Neural cell (in vitro differentiated cells): ENCODE data around the gene SMAD2. TPM values are rescaled to one million over a fixed set of nuclear protein-coding genes. Genes with fewer than 3 reads are reported as not detected.
"Not testable (repeated sequence)": the region's sequence is repeated elsewhere in the genome, so short reads cannot be mapped to it uniquely, and the experiment has no call there.

Source experiments
- H2AFZ ChIP-seq: fragments of 200-600, 300-800 bp; sonication (generic), shearing (Covaris generic); 2 replicates; pipeline ENCODE4 v1.6.0; 2014; ENCODE audit warnings: low read depth, mild to moderate bottlenecking, antibody characterized with exemption, low read length, moderate library complexity
- H3F3A ChIP-seq: fragments of 200-600 bp; shearing (Covaris generic); 2 replicates; pipeline ENCODE4 v1.6.1; 2016; ENCODE audit warnings: mild to moderate bottlenecking, moderate library complexity, mixed read lengths, antibody characterized with exemption, low read length; ENCODE audit not compliant: insufficient read depth, poor library complexity, severe bottlenecking
- H3K27ac ChIP-seq: fragments of 200-600, 300-800 bp; sonication (generic), shearing (Covaris generic); 2 replicates; pipeline ENCODE4 v1.5.1; 2014; ENCODE audit warnings: mild to moderate bottlenecking, low read length, moderate library complexity
- H3K27me3 ChIP-seq: fragments of 300-800, 200-600 bp; sonication (generic), shearing (Covaris generic); 2 replicates; pipeline ENCODE4 v1.6.0; 2014; ENCODE audit warnings: mild to moderate bottlenecking, low read depth, low read length, moderate library complexity; ENCODE audit not compliant: insufficient read depth
- H3K36me3 ChIP-seq: fragments of 300-800, 200-600 bp; sonication (generic), shearing (Covaris generic); 2 replicates; pipeline ENCODE4 v1.5.1; 2014; ENCODE audit warnings: mild to moderate bottlenecking, antibody characterized with exemption, low read length, moderate library complexity; ENCODE audit not compliant: insufficient read depth
- H3K4me2 ChIP-seq: fragments of 300-800, 200-600 bp; sonication (generic), shearing (Covaris generic); 2 replicates; pipeline ENCODE4 v1.6.0; 2014; ENCODE audit warnings: mild to moderate bottlenecking, low read length
- H3K4me3 ChIP-seq: fragments of 300-800, 200-600 bp; sonication (generic), shearing (Covaris generic); 2 replicates; pipeline ENCODE4 v1.5.1; 2014; ENCODE audit warnings: mild to moderate bottlenecking, low read length, moderate library complexity
- H3K79me2 ChIP-seq: fragments of 200-600 bp; shearing (Covaris generic); replicated peaks from 2 replicates; pipeline ENCODE4 v1.6.0; 2014; ENCODE audit warnings: mild to moderate bottlenecking, low read length, moderate library complexity; ENCODE audit not compliant: insufficient read depth
- H3K9ac ChIP-seq: fragments of 300-800, 200-600 bp; sonication (generic), shearing (Covaris generic); 2 replicates; pipeline ENCODE4 v1.6.1; 2016; ENCODE audit warnings: mild to moderate bottlenecking, low read length, mixed read lengths
- H3K9me2 ChIP-seq: fragments of 200-600 bp; shearing (Covaris generic); 2 replicates; pipeline ENCODE4 v1.6.1; 2016; ENCODE audit warnings: mild to moderate bottlenecking, low read length, mixed read lengths; ENCODE audit not compliant: insufficient read depth
- H3K9me3 ChIP-seq: fragments of 200-600, 300-800 bp; sonication (generic), shearing (Covaris generic); 2 replicates; pipeline ENCODE4 v1.6.1; 2016; ENCODE audit warnings: mild to moderate bottlenecking, mixed run types, low read length, moderate library complexity, mixed read lengths
- H4K20me1 ChIP-seq: fragments of 200-600 bp; shearing (Covaris generic); 2 replicates; pipeline ENCODE4 v1.6.1; 2016; ENCODE audit warnings: mild to moderate bottlenecking, mixed run types; ENCODE audit not compliant: insufficient read depth
- EP300 ChIP-seq: fragments of 450-650 bp; conservative IDR thresholded peaks from 2 replicates; pipeline ENCODE4 v1.6.1; 2014; ENCODE audit warnings: antibody characterized with exemption, mild to moderate bottlenecking, moderate library complexity; ENCODE audit not compliant: poor library complexity, severe bottlenecking
- EZH2 ChIP-seq: fragments of 200-600, 300-800 bp; shearing (Covaris generic), sonication (generic); IDR thresholded peaks from 2 replicates; pipeline ENCODE4 v1.6.1; 2014; ENCODE audit warnings: antibody characterized with exemption, low read length, borderline replicate concordance, mild to moderate bottlenecking; ENCODE audit not compliant: insufficient read depth, poor library complexity, severe bottlenecking
- MXI1 ChIP-seq: fragments of 450-650 bp; conservative IDR thresholded peaks from 2 replicates; pipeline ENCODE4 v1.6.1; 2014; ENCODE audit warnings: antibody characterized with exemption, mild to moderate bottlenecking; ENCODE audit not compliant: poor library complexity, severe bottlenecking
- POLR2AphosphoS5 ChIP-seq: IDR thresholded peaks from 2 replicates; pipeline ENCODE4 v1.6.1; 2012
- RAD21 ChIP-seq: fragments of 450-650 bp; conservative IDR thresholded peaks from 2 replicates; pipeline ENCODE4 v1.6.1; 2014; ENCODE audit warnings: antibody characterized with exemption, mild to moderate bottlenecking, moderate library complexity
- SMC3 ChIP-seq: fragments of 450-650 bp; conservative IDR thresholded peaks from 2 replicates; pipeline ENCODE4 v1.6.1; 2014; ENCODE audit warnings: antibody characterized with exemption, mild to moderate bottlenecking, moderate library complexity; ENCODE audit not compliant: poor library complexity
- TAF1 ChIP-seq: IDR thresholded peaks from 2 replicates; pipeline ENCODE4 v1.6.1; 2012; ENCODE audit warnings: low read depth
- polyA plus RNA-seq: library from polyadenylated mRNA; depleted of rRNA; stranded (reverse); fragments of >200 nt; gene quantifications from 2 replicates; pipeline ENCODE4 v1.2.3, GENCODE V29; 2014
- small RNA-seq, 3 experiments: library from RNA; depleted of rRNA; stranded (forward); fragments of <200 nt; gene quantifications; one replicate each; pipeline ENCODE3, GENCODE V24; 2012
- TF ChIP-seq, protein P1 (sequence below): fragments of 450-650 bp; IDR thresholded peaks from 2 replicates; pipeline ENCODE4 v1.5.1; 2014; ENCODE audit warnings: antibody characterized with exemption, mild to moderate bottlenecking, moderate library complexity; ENCODE audit not compliant: poor library complexity, severe bottlenecking
- TF ChIP-seq, protein P2 (sequence below): IDR thresholded peaks from 2 replicates; pipeline ENCODE4 v1.6.1; 2012; ENCODE audit warnings: borderline replicate concordance

SMAD2 gene
- polyA plus RNA-seq, 1 donor from 2014 or later, result 64.7 TPM

DNA sequence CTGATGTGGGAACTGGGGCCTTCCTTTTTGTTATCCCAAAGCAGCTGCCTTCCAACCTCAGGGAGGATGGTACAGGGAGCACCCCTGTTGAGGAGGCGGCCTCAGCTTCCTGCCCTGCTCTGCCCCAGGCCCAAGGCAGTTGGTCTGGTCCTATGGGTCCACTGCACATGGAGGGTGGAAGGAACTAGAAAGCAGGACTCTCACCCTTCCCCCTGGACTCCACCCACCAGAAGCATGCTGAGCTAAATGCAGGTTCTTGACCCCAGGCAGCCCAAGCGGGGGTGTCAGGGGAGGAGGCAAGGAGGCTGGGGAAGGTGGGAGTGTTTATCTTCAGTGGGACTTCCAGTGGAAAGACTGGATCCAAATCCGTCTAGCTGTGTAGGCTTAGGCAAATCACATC lies 158.5 kb downstream of the SMAD2 start:
- H2AFZ ChIP-seq, result no peak overlapping the region
- no peaks in the 10 kb centered on the region for H3K9me2 ChIP-seq
- no peaks in the 10 kb centered on the region for H3K36me3 ChIP-seq
- H3K79me2 ChIP-seq, result no peaks in the 10 kb centered on the region
- H3K27me3 ChIP-seq, result no peaks in the 10 kb centered on the region
- no peak overlapping the region for H3K9ac ChIP-seq
- no peak overlapping the region for H3K4me3 ChIP-seq
- no peaks in the 10 kb centered on the region for H3K9me3 ChIP-seq
- H3K4me2 ChIP-seq, result no peak overlapping the region
- H4K20me1 ChIP-seq, result no peaks in the 10 kb centered on the region
- no peak for TF ChIP-seq TAF1
- no peak for TF ChIP-seq MXI1
- TF ChIP-seq RAD21, result no peak
- no peak for TF ChIP-seq EP300
- no peak overlapping the region for H3K27ac ChIP-seq
- no peaks in the 10 kb centered on the region for H3F3A ChIP-seq

DNA sequence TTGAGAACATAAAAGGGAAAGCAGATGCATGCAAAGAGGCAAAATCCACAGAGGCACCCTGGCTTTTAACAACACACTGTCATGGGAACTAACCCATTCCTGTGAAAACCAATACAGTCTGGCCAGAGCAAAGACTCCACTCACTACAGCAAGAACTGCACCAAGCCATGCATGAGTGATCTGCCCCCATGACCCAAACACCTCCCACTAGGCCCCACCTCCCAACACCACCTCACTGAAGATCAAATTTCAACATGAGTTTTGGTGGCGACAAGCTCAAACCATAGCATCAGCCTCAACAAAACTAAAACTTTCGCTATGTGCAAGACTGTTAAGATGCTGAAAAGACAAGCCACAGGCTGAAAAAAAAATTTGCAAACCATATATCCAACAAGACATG lies 162.8 kb downstream of the SMAD2 start:
- H3K27ac ChIP-seq, result no peak overlapping the region
- no peak overlapping the region for H3K9ac ChIP-seq
- no peaks in the 10 kb centered on the region for H4K20me1 ChIP-seq
- H2AFZ ChIP-seq, result no peak overlapping the region
- H3K9me2 ChIP-seq, result no peaks in the 10 kb centered on the region
- no peaks in the 10 kb centered on the region for H3K79me2 ChIP-seq
- no peak overlapping the region for H3K4me2 ChIP-seq
- no peak for TF ChIP-seq RAD21
- TF ChIP-seq MXI1, result no peak
- TF ChIP-seq POLR2AphosphoS5, result no peak
- TF ChIP-seq, protein P1, sequence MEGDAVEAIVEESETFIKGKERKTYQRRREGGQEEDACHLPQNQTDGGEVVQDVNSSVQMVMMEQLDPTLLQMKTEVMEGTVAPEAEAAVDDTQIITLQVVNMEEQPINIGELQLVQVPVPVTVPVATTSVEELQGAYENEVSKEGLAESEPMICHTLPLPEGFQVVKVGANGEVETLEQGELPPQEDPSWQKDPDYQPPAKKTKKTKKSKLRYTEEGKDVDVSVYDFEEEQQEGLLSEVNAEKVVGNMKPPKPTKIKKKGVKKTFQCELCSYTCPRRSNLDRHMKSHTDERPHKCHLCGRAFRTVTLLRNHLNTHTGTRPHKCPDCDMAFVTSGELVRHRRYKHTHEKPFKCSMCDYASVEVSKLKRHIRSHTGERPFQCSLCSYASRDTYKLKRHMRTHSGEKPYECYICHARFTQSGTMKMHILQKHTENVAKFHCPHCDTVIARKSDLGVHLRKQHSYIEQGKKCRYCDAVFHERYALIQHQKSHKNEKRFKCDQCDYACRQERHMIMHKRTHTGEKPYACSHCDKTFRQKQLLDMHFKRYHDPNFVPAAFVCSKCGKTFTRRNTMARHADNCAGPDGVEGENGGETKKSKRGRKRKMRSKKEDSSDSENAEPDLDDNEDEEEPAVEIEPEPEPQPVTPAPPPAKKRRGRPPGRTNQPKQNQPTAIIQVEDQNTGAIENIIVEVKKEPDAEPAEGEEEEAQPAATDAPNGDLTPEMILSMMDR, result no peak
- no peak for TF ChIP-seq EZH2
- no peak for TF ChIP-seq SMC3
- no peak for TF ChIP-seq TAF1
- TF ChIP-seq, protein P2, sequence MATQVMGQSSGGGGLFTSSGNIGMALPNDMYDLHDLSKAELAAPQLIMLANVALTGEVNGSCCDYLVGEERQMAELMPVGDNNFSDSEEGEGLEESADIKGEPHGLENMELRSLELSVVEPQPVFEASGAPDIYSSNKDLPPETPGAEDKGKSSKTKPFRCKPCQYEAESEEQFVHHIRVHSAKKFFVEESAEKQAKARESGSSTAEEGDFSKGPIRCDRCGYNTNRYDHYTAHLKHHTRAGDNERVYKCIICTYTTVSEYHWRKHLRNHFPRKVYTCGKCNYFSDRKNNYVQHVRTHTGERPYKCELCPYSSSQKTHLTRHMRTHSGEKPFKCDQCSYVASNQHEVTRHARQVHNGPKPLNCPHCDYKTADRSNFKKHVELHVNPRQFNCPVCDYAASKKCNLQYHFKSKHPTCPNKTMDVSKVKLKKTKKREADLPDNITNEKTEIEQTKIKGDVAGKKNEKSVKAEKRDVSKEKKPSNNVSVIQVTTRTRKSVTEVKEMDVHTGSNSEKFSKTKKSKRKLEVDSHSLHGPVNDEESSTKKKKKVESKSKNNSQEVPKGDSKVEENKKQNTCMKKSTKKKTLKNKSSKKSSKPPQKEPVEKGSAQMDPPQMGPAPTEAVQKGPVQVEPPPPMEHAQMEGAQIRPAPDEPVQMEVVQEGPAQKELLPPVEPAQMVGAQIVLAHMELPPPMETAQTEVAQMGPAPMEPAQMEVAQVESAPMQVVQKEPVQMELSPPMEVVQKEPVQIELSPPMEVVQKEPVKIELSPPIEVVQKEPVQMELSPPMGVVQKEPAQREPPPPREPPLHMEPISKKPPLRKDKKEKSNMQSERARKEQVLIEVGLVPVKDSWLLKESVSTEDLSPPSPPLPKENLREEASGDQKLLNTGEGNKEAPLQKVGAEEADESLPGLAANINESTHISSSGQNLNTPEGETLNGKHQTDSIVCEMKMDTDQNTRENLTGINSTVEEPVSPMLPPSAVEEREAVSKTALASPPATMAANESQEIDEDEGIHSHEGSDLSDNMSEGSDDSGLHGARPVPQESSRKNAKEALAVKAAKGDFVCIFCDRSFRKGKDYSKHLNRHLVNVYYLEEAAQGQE, result no peak
- TF ChIP-seq EP300, result no peak
- H3K9me3 ChIP-seq, result no peaks in the 10 kb centered on the region
- no peak overlapping the region for H3K4me3 ChIP-seq
- no peaks in the 10 kb centered on the region for H3K36me3 ChIP-seq
- no peaks in the 10 kb centered on the region for H3F3A ChIP-seq
- no peaks in the 10 kb centered on the region for H3K27me3 ChIP-seq

DNA sequence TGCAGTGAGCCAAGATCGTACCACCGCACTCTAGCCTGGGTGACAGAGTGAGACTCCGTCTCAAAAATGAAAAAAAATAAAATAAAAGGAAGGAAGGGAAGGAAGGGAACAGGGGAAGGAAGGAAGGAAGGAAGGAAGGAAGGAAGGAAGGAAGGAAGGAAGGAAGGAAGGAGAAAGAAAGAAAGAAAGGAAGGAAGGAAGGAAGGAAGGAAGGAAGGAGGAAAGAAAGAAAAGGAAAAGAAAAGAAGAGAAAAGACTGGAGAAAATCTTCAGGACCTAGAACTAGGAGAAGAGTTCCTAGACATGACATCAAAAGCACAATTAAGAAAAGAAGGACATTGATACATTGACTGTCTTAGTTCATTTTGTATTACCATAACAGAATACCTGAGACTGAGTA lies 163.3 kb downstream of the SMAD2 start:
- not testable (repeated sequence) for H3K27me3 ChIP-seq, H3F3A ChIP-seq, H2AFZ ChIP-seq, H3K79me2 ChIP-seq, H3K4me3 ChIP-seq, H3K4me2 ChIP-seq, H3K9me2 ChIP-seq, H3K36me3 ChIP-seq, H3K9ac ChIP-seq, H3K27ac ChIP-seq, H4K20me1 ChIP-seq, H3K9me3 ChIP-seq

Small RNA genes within 50 kb of the gene (small RNA-seq; reads per million reads assigned to genes)
- 0 reads per million in 3 experiments for gene AC120349.2
- gene MTCO2P2, result 0 reads per million in 3 experiments
